ENCODE results near the gene SCYL1.

DNA sequence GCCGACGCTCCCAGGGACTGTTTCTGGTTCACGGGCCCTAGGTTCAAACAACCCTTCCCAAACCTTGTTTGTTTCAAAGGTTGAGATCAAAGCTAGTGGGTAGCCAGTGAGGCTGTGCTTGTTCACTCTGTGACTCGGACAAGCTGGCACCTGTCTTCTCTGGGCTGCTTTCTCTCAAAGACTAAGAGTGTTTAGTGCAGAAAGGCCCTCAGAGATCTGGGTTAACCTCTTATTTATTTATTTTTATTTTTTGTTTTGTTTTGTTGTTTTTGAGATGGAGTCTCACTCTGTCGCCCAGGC, 39.0 kb upstream of the SCYL1 start:
- no peak for TF ChIP-seq EP300 (IDR thresholded peaks at IDR 0.05)
- TF ChIP-seq POLR2A (IDR thresholded peaks at IDR 0.05), result no peak

All from tibial nerve (tissue), 3 donors.